Measurements from ENCODE around the gene ANGPTL2.

DNA sequence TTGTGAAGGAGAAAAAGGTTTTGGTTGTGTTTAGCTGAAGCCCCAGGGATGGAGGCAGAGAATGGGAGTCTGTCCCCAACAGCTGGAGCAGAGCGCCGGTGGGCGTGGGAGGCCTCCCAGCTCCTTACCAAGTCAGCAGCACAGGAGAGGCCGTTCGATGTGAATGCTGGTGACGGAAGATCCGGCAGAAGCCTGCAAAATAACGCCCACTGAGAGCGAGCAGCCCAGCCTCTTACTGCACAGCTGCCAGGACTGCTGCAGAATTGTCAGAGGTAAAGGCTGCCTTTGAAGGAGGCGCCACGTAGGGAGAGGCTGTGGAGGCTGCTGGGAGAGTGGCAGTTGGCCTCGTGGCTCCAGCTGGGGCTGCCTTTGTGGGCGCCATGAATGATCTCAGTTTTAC, 26.2 kb downstream of the ANGPTL2 start:
- TF ChIP-seq, protein P1, sequence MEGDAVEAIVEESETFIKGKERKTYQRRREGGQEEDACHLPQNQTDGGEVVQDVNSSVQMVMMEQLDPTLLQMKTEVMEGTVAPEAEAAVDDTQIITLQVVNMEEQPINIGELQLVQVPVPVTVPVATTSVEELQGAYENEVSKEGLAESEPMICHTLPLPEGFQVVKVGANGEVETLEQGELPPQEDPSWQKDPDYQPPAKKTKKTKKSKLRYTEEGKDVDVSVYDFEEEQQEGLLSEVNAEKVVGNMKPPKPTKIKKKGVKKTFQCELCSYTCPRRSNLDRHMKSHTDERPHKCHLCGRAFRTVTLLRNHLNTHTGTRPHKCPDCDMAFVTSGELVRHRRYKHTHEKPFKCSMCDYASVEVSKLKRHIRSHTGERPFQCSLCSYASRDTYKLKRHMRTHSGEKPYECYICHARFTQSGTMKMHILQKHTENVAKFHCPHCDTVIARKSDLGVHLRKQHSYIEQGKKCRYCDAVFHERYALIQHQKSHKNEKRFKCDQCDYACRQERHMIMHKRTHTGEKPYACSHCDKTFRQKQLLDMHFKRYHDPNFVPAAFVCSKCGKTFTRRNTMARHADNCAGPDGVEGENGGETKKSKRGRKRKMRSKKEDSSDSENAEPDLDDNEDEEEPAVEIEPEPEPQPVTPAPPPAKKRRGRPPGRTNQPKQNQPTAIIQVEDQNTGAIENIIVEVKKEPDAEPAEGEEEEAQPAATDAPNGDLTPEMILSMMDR (IDR thresholded peaks at IDR 0.05 in 4 of 5, conservative IDR thresholded peaks at IDR 0.05 in 1 of 5) = no peak
- no peak for TF ChIP-seq POLR2A (IDR thresholded peaks at IDR 0.05)

Measured in gastrocnemius medialis (tissue), 4 donors.